GM23338 (cell line): ENCODE results near the gene S100PBP. TPM values are rescaled to one million over a fixed set of nuclear protein-coding genes. Genes with fewer than 3 reads are reported as not detected.

Experiments
- ATAC-seq: fragments of 200-7000 bp; cut with Tn5 transposase; 3 replicates; pipeline ENCODE4 v1.9.1; 2020
- DNase-seq: peaks from one replicate; pipeline ENCODE4 v3.0.0-alpha.2; 2015; ENCODE audit warnings: low spot score
- H2AFZ ChIP-seq: fragments of 200-600 bp; sonication (generic); 2 replicates; pipeline ENCODE4 v1.8.0; 2016; ENCODE audit warnings: antibody characterized with exemption, mild to moderate bottlenecking, moderate library complexity
- H3F3A ChIP-seq: fragments of 200-600 bp; sonication (generic); replicated peaks from 2 replicates; pipeline ENCODE4 v1.8.0; 2017; ENCODE audit warnings: antibody characterized with exemption, mixed run types, low read depth
- H3K27ac ChIP-seq: fragments of 200-600 bp; sonication (generic); 2 replicates; pipeline ENCODE4 v1.6.1; 2016; ENCODE audit warnings: low read depth
- H3K27me3 ChIP-seq: fragments of 200-600 bp; sonication (generic); 2 replicates; pipeline ENCODE4 v1.8.0; 2016; ENCODE audit warnings: mild to moderate bottlenecking, mixed run types, moderate library complexity; ENCODE audit not compliant: insufficient read depth
- H3K36me3 ChIP-seq: fragments of 200-600 bp; sonication (generic); 2 replicates; pipeline ENCODE4 v1.8.0; 2016; ENCODE audit warnings: mild to moderate bottlenecking; ENCODE audit not compliant: insufficient read depth
- H3K4me1 ChIP-seq: fragments of 200-600 bp; sonication (generic); 2 replicates; pipeline ENCODE4 v1.8.0; 2016; ENCODE audit warnings: mild to moderate bottlenecking, moderate library complexity; ENCODE audit not compliant: insufficient read depth
- H3K4me2 ChIP-seq: fragments of 200-600 bp; sonication (generic); 2 replicates; pipeline ENCODE4 v1.7.1; 2017; ENCODE audit warnings: mixed run types
- H3K4me3 ChIP-seq: fragments of 200-600 bp; sonication (generic); 2 replicates; pipeline ENCODE4 v1.6.1; 2016; ENCODE audit warnings: mixed run types
- H3K79me2 ChIP-seq: fragments of 200-600 bp; sonication (generic); replicated peaks from 2 replicates; pipeline ENCODE4 v1.8.0; 2017; ENCODE audit warnings: mild to moderate bottlenecking; ENCODE audit not compliant: insufficient read depth
- H3K9me2 ChIP-seq: fragments of 200-600 bp; sonication (generic); 2 replicates; pipeline ENCODE4 v1.8.0; 2017; ENCODE audit not compliant: insufficient read depth
- H4K20me1 ChIP-seq: fragments of 200-600 bp; sonication (generic); replicated peaks from 2 replicates; pipeline ENCODE4 v1.8.0; 2017; ENCODE audit warnings: mild to moderate bottlenecking; ENCODE audit not compliant: insufficient read depth
- H3K27ac Mint-ChIP-seq: 2 replicates; pipeline ENCODE4 v1.8.0; 2020; ENCODE audit warnings: inconsistent platforms, mild to moderate bottlenecking, moderate library complexity, mixed read lengths
- H3K27me3 Mint-ChIP-seq: 3 replicates; pipeline ENCODE4 v1.8.0; 2022; ENCODE audit warnings: low read depth, mild to moderate bottlenecking, moderate library complexity, mixed read lengths, inconsistent platforms; ENCODE audit not compliant: insufficient read depth, poor library complexity
- H3K36me3 Mint-ChIP-seq: 3 replicates; pipeline ENCODE4 v1.8.0; 2021; ENCODE audit warnings: low read depth, mild to moderate bottlenecking, inconsistent platforms, moderate library complexity, mixed read lengths
- H3K4me1 Mint-ChIP-seq: 3 replicates; pipeline ENCODE4 v1.8.0; 2020; ENCODE audit warnings: mild to moderate bottlenecking, inconsistent platforms, mixed read lengths
- H3K4me3 Mint-ChIP-seq: 3 replicates; pipeline ENCODE4 v1.8.0; 2021; ENCODE audit warnings: moderate library complexity, mild to moderate bottlenecking, inconsistent platforms, mixed read lengths
- H3K9me3 Mint-ChIP-seq: 3 replicates; pipeline ENCODE4 v1.8.0; 2020; ENCODE audit warnings: moderate library complexity, mild to moderate bottlenecking, inconsistent platforms, mixed read lengths
- CREB1 ChIP-seq: fragments of 250-450 bp; sonication (Bioruptor Pico); IDR thresholded peaks from 2 replicates; pipeline ENCODE4 v1.5.0; 2020; ENCODE audit warnings: low read depth, mild to moderate bottlenecking, moderate library complexity
- CTCF ChIP-seq, 2 experiments: fragments of 200-600 bp in 1 of 2; sonication (generic) in 1 of 2; conservative IDR thresholded peaks; 2 replicates each; pipeline versions ENCODE4 v1.5.1 to v1.6.1; 2016 to 2017; ENCODE audit warnings: antibody characterized with exemption in 2 of 2, low read depth in 2 of 2, mild to moderate bottlenecking in 2 of 2, moderate library complexity in 1 of 2
- JUNB ChIP-seq: IDR thresholded peaks from one replicate; pipeline ENCODE4 v1.6.1; 2016; ENCODE audit warnings: antibody characterized with exemption; ENCODE audit not compliant: unreplicated experiment
- NANOG ChIP-seq: IDR thresholded peaks from 2 replicates; pipeline ENCODE4 v1.6.1; 2016; ENCODE audit warnings: antibody characterized with exemption, borderline replicate concordance
- POLR2AphosphoS5 ChIP-seq: IDR thresholded peaks from 2 replicates; pipeline ENCODE4 v1.6.1; 2016; ENCODE audit warnings: antibody characterized with exemption, low read depth
- REST ChIP-seq: IDR thresholded peaks from one replicate; pipeline ENCODE4 v1.6.1; 2018; ENCODE audit warnings: antibody characterized with exemption; ENCODE audit not compliant: unreplicated experiment
- STAT1 ChIP-seq: IDR thresholded peaks from one replicate; pipeline ENCODE4 v1.6.1; 2016; ENCODE audit warnings: antibody characterized with exemption; ENCODE audit not compliant: unreplicated experiment
- ZNF331 ChIP-seq: fragments of 250-450 bp; sonication (Bioruptor Pico); IDR thresholded peaks from 2 replicates; pipeline ENCODE4 v1.5.0; 2020; ENCODE audit warnings: low read depth, mild to moderate bottlenecking, moderate library complexity
- ZNF462 ChIP-seq: fragments of 250-450 bp; sonication (Bioruptor Pico); IDR thresholded peaks from 2 replicates; pipeline ENCODE4 v1.5.0; 2020; ENCODE audit warnings: mild to moderate bottlenecking, moderate library complexity
- polyA plus RNA-seq: library from polyadenylated mRNA; unstranded; fragments of >200 nt; fragmentation: Nextera tagmentation; extraction: Ambion mirVana; gene quantifications from 2 replicates; pipeline ENCODE4 v1.2.1, GENCODE V29; 2016
- total RNA-seq: library from RNA; depleted of rRNA; stranded (reverse); fragments of >200 nt; shearing (Covaris generic); gene quantifications from 2 replicates; pipeline ENCODE4 v1.2.3, GENCODE V29; 2014

Gene S100PBP
- total and polyA plus RNA-seq, 2 experiments from 2014 or later: 30.6 to 65.2 TPM

GRCh38 chr1:32806290-32806689 lies 11.2 kb upstream of the S100PBP start:
- Histone ChIP-seq H3K36me3 (peaks cover 72% of the 10 kb centered on the region), H3K9me2 (no peaks in the 10 kb centered on the region), H2AFZ (no peak overlapping the region), H3K4me2 (no peak overlapping the region), H3F3A (peaks cover 15% of the 10 kb centered on the region), H3K27ac (no peak overlapping the region; the same call in 1 of the 2 replicates), H3K27me3 (no peaks in the 10 kb centered on the region), H3K4me3 (no peak overlapping the region), H3K4me1 (0 out of 2 replicates have a peak, but pooled peaks cover 1% of the 10 kb centered on the region), H3K79me2 (peaks cover 80% of the 10 kb centered on the region), H4K20me1 (peaks cover 45% of the 10 kb centered on the region)
- TF ChIP-seq STAT1 (no peak), ZNF462 (no peak), CREB1 (no peak), POLR2AphosphoS5 (no peak), JUNB (no peak), NANOG (no peak), REST (no peak), CTCF (conservative IDR thresholded peaks at IDR 0.05; ENCODE audit: low read depth in 2 of 2) (no peak), ZNF331 (no peak)
- peaks cover 95% of the 10 kb centered on the region for H3K36me3 Mint-ChIP-seq
- H3K27ac Mint-ChIP-seq: no peak overlapping the region
- H3K9me3 Mint-ChIP-seq: no peaks in the 10 kb centered on the region; the same call in 2 of the 3 replicates
- peaks cover 2% of the 10 kb centered on the region for H3K27me3 Mint-ChIP-seq
- DNase-seq (no peak), ATAC-seq (no peak)
- H3K4me3 Mint-ChIP-seq: no peak overlapping the region
- H3K4me1 Mint-ChIP-seq: peaks cover under 1% of the 10 kb centered on the region; the same call in 2 of the 3 replicates
